Kidney epithelial cell (primary cell): ENCODE results near the gene KIF6. TPM values are rescaled to one million over a fixed set of nuclear protein-coding genes. Genes with fewer than 3 reads are reported as not detected.

Experiments
- DNase-seq: peaks from one replicate; pipeline ENCODE4 v3.0.0-alpha.2; 2010; ENCODE audit warnings: low read depth
- H3K27me3 ChIP-seq: 2 replicates; pipeline ENCODE4 v1.6.0; 2011; ENCODE audit warnings: low read length; ENCODE audit not compliant: control insufficient read depth, insufficient read depth
- H3K36me3 ChIP-seq: 2 replicates; pipeline ENCODE4 v1.5.1; 2011; ENCODE audit warnings: low read length; ENCODE audit not compliant: control insufficient read depth, insufficient read depth
- H3K4me3 ChIP-seq: 2 replicates; pipeline ENCODE4 v1.5.1; 2011; ENCODE audit warnings: low read depth, mild to moderate bottlenecking, control low read depth, low read length
- CTCF ChIP-seq: IDR thresholded peaks from 2 replicates; pipeline ENCODE4 v1.5.1; 2011; ENCODE audit warnings: mild to moderate bottlenecking, moderate library complexity, low read length, control low read depth, inconsistent platforms; ENCODE audit not compliant: insufficient read depth, poor library complexity, severe bottlenecking
- total RNA-seq: library from RNA; depleted of rRNA; stranded (reverse); fragments of >200 nt; gene quantifications from 2 replicates; pipeline ENCODE4 v1.2.3, GENCODE V29; 2015

Gene KIF6
- total RNA-seq, 1 donor from 2014 or later: 0.33 TPM

- TF ChIP-seq CTCF: no peak
- Histone ChIP-seq H3K27me3 (no peaks in the 10 kb centered on the region), H3K36me3 (no peaks in the 10 kb centered on the region), H3K4me3 (no peak overlapping the region)
- DNase-seq: no peak
Measured at GRCh38 chr6:39419607-39420006, 305.6 kb downstream of the KIF6 start.

DNA sequence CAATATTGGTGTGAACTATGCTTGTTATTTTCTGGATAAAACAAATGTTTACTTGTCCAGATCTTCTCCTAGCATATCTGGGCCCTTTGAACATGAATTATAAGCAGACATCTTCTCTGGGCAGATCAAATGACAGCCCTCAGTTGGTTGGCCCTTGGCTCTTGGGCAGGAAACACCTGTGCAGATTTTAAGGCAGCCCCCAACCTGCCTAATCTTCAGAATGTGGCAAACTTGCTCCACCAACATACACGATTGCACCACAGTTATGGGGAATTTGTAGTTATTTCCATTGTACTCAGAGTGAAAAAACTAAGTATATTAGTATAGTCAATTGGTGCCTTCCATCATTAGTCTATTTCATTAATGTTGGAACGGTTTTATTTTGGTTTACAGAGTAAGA lies 307.8 kb downstream of the KIF6 start:
- H3K36me3 ChIP-seq: no peaks in the 10 kb centered on the region
- H3K4me3 ChIP-seq: no peak overlapping the region
- TF ChIP-seq CTCF: no peak
- no peaks in the 10 kb centered on the region for H3K27me3 ChIP-seq
- no peak for DNase-seq

DNA sequence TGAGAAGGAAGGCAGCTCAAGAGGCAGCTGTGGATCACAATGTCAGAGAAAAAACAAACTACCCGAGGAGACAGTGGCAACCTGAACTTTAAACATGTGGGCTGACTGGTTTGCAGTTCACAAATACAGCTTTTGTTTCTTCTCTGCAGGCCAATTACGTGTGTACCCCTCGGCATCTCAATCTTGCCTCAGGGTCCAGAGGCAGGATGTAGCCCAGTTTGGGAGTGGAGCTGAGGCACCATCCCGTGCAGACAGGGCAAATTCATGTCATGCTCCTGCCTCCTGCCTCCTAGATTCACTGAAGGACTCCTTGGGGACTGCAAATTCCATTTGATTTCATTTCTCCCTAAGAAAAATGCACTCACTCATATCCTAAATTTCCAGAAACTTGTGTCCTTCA lies 308.5 kb downstream of the KIF6 start:
- Histone ChIP-seq H3K4me3 (no peak overlapping the region), H3K36me3 (no peaks in the 10 kb centered on the region), H3K27me3 (no peaks in the 10 kb centered on the region)
- no peak for TF ChIP-seq CTCF
- DNase-seq: peak; percentile 26

DNA sequence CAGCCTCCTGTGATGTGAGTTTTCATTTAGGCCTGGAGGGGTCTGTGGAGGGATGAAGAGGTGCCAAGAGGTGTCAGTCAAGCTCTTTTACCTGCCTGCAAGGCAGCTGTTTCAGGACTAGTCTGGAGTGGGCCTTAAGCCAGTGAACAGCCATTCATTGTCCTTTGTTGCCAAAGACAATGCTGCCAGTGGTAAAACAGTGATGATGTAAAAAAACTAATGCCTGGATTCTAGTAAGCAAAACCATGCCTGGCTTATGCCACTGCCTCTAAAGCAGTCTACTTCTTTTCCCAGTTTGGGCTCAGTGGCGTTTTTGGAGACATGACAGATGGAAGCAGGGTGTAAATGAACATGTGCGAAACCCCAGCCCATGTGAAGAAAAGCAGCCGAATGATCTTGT lies 309.2 kb downstream of the KIF6 start:
- TF ChIP-seq CTCF: no peak
- Histone ChIP-seq H3K36me3 (no peaks in the 10 kb centered on the region), H3K27me3 (no peaks in the 10 kb centered on the region), H3K4me3 (no peak overlapping the region)
- DNase-seq: no peak

- no peak for TF ChIP-seq CTCF
- Histone ChIP-seq H3K4me3 (no peak overlapping the region), H3K27me3 (no peaks in the 10 kb centered on the region), H3K36me3 (no peaks in the 10 kb centered on the region)
- DNase-seq: no peak
Measured at GRCh38 chr6:39415482-39415881, 309.7 kb downstream of the KIF6 start.

DNA sequence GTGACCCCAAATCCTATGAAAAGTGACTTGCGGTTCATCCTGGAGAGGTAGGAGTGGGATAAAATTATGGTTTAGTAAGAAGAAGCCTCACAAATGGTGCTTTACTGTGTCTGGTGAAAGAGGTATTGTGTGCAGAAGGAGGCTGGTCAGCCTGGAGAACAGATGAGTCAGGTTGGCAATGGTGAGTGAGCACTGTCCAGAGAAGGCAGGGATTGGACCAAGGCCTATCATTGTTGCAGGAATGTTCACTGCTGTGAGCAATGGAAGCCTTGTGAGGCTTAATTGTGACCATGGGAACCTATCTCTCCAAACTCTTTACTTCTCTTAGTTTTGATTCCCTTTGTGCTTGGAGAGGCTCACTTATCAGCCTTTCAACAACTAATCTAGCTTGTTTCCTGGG lies 313.7 kb downstream of the KIF6 start:
- Histone ChIP-seq H3K36me3 (no peaks in the 10 kb centered on the region), H3K27me3 (no peaks in the 10 kb centered on the region), H3K4me3 (no peak overlapping the region)
- DNase-seq: peak; percentile 16
- TF ChIP-seq CTCF: no peak
